SHP77 treated with DMSO at 0.1 percent for 48 hours (cell line): Measurements from ENCODE around the gene GRIN2D.

Experiments used
- DNase-seq: peaks from one replicate; lab custom pipeline; 2025; lab: John Stamatoyannopoulos, UW

Gene GRIN2D

GRCh38 chr19:48393559-48394330 lies at the start of gene GRIN2D:
Gene GRIN2D (plus strand): TSS chr19:48393668. CDS start chr19:48398393, 4,725 bp downstream.
- DNase-seq, result no peak

- no peak for DNase-seq
Measured at GRCh38 chr19:48344892-48345291, 48.6 kb upstream of the GRIN2D start.

- no peak for DNase-seq
Measured at GRCh38 chr19:48346191-48346590, 47.3 kb upstream of the GRIN2D start.

DNA sequence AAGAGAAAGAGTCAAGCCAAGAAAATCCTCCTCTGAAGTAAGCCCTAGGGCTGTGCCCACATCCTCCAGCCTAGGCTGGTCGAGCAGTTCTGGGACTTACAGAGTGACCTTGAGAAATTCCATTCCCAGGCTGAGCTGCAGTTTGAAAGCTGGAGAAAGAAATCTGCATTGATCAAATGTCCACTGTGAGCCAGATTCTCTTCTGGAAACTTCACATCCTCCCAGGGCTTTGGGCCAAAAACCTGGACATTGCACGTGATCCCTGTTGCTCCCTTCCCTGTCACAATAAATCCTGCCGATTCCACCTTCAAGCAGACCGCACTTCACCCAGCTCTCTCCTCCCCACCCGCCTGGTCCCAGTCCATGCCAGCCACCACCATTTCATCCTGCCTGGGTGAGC lies 45.4 kb upstream of the GRIN2D start:
- DNase-seq, result no peak

GRCh38 chr19:48348737-48349136 lies 44.7 kb upstream of the GRIN2D start:
- DNase-seq, result no peak

DNA sequence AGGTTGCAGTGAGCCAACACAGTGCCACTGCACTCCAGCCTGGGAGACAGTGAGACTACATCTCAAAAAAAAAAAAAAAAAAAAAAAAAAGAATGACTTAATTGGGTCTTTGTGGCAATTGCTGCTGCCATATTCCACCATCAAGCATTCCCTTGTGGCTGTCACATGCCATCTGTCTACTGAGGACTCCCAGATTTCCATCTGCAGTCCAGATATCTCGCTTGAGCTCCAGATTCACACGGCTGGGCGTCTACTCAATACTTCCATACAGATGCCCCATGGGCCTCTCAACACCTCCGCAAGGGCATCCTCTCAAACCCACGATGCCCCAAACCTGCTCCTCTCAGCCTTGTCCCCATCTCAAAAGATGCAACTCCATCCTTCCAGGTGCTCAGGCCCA lies 42.6 kb upstream of the GRIN2D start:
- no peak for DNase-seq

DNA sequence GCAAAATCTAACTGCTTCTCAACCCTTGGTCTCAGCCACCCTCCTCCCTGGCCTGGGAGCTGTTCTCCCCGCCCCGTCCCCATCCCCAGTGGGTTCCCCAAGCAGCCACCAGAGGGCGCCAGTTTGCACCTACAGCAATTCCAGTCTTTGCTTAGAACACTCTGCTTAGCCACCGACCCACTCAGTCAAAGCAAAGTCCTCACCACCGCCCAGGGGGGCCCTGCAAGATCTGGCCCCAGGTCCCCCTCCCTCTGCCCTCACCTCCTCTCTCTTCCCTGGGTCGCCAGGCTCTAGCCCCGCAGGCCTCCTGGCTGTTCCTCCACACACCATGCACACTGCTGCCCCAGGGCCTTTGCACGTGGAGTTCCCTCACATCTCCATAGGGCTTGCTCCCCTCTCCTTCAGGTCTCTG lies 42.1 kb upstream of the GRIN2D start:
- no peak for DNase-seq

DNA sequence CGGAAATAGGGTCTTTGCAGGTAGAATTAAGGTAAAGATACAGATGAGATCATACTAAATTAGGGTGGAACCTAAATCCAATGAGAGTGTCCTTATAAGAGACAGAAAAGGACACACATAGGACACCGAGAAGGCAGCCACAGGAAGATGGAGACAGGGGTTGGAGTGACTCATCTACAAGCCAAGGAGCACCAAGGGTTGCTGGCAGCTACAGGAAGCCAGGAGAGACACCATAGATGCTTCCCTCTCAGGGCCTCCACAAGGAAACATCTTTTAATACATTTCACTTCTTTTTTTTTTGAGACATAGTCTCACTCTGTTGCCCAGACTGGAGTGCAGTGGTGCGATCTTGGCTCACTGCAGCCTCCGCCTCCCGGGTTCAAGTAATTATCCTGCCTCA lies 39.8 kb upstream of the GRIN2D start:
- no peak for DNase-seq

GRCh38 chr19:48354332-48354992 lies 39.0 kb upstream of the GRIN2D start:
- DNase-seq, result no peak

- DNase-seq, result no peak
Measured at GRCh38 chr19:48355365-48355954, 38.0 kb upstream of the GRIN2D start.

DNA sequence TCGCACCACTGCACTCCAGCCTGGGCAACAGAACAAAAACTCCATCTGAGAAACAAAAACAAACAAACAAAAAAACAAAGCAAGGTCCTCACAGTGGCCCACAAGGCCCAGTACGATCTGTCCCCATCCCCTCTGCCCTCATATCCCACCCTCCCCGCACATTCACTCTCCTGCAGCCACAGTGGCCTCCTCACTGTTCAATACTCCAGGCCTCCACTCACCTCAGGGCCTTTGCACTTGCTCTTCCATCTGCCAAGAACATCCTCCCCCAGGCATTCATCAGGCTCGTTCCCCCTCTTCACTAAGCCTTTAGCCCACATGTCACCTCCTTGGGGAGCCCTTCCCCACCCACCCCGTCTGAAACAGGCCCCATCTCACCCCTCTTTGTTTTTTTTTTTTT lies 34.3 kb upstream of the GRIN2D start:
- no peak for DNase-seq

GRCh38 chr19:48361912-48362311 lies 31.6 kb upstream of the GRIN2D start:
- DNase-seq, result no peak

- DNase-seq, result peak; percentile 96
Measured at GRCh38 chr19:48362716-48363499, 30.6 kb upstream of the GRIN2D start.

DNA sequence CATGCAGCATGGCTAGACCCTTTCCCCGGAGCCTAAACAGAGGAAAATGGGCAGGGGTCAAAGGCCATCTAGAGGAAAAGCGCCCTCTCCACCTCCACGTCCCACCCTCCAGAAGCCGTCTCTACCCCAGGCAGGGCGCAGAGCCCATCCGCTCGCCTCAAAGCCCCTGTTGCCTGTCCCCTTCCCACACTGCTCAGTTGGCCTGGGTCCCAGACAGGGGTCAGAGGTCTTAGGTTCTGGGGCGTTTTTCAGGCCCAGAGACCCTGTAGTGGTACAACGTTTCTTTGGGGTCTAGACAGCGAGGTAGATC lies 30.0 kb upstream of the GRIN2D start:
- DNase-seq, result no peak

GRCh38 chr19:48363810-48364597 lies 29.5 kb upstream of the GRIN2D start, which contains the start of the genes SYNGR4 and TMEM143:
Gene SYNGR4 (plus strand): TSS chr19:48364367. CDS start chr19:48365843, 1,476 bp downstream.
Gene TMEM143 (minus strand): TSS chr19:48363940. CDS start chr19:48363920, 20 bp downstream.
- peak; percentile 97 for DNase-seq

- DNase-seq, result no peak
Measured at GRCh38 chr19:48364598-48365348, 28.7 kb upstream of the GRIN2D start.

GRCh38 chr19:48365602-48366001 lies 27.9 kb upstream of the GRIN2D start:
- DNase-seq, result no peak

DNA sequence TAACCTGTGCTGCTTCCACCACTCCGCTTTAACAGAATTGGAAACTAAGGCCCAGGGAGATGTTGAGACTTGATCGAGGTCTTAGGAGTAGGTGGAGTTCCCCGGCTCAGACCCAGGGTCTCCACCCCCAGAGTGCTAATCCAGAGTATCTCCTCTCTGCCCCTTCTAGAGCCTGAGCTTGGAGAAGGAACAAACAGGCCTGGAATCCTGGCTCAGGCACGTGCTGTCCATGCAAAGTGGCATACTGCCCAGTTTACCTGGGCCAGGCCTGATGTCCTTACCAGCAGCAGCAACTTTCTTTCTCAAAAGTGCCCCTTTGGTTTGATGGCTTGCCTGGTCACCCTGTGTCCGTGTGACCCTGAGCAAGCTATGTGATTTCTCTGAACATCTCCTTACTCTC lies 25.6 kb upstream of the GRIN2D start:
- DNase-seq, result no peak

DNA sequence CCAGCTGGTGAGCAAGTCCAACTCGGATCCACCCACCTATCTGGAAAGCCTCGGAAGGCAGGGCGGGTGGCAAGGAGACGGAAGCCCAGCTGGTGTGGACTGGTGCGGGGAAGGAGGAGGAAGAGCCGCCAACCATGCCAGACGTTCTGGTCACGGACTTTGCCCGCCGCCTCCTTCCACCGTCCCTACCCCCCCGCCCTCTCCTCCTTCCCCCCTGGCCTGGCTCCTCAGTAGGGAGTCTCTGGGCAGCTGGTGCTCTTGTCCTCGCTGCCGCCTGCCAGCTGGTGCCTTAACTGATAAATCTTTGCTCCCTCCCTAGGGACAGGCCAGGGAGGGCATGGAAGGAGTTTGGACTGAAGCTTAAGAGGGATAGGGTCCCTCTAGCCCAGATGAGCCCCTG lies 24.5 kb upstream of the GRIN2D start:
- DNase-seq, result no peak

DNA sequence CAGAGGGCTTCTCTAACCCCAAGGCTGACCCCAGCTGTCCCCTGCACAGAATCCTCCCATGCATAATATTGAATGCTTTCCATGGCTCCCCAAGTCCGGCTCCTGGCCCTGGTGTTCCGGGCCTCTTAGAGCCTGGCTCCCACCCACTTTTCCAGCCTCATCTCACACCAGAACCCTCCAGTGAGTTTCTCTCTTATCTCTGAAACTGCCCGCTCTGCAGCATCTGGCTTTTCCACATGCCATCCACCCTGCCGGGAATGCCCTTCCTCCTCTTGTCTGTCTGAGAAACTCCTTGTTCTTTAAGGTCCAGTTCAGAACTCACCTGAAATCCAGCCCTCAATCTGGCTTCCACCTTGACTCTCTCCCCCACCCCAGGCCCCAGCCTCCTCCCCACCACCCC lies 22.5 kb upstream of the GRIN2D start:
- DNase-seq, result no peak

DNA sequence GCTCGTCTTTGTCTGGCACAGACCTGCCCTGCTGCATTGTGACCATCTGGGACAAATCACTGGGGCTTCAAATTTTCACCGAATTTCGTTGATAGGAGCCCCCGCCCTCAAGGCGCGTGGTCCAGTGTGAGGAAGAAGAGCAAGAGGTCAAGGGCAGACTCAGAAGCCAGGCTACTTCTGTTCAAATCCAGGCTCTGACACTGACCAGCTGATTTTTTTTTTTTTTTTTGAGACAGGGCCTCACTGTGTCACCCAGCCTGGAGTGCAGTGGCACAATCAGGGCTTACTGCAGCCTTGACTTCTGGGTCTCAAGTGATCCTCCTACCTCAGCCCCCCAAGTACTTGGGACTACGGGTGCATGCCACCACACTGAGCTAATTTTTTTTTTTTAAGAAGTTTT lies 22.1 kb upstream of the GRIN2D start:
- no peak for DNase-seq
